Erythroblast (primary cell): ENCODE results near the gene ICAM5.

Source experiments
- GATA1 ChIP-seq: IDR thresholded peaks from 2 replicates; pipeline ENCODE4 v1.6.1; 2011; ENCODE audit warnings: low read depth, mild to moderate bottlenecking, control low read depth, low read length, moderate library complexity
- POLR2A ChIP-seq: IDR thresholded peaks from 2 replicates; pipeline ENCODE4 v1.6.1; 2011; ENCODE audit warnings: mild to moderate bottlenecking, low read length

DNA sequence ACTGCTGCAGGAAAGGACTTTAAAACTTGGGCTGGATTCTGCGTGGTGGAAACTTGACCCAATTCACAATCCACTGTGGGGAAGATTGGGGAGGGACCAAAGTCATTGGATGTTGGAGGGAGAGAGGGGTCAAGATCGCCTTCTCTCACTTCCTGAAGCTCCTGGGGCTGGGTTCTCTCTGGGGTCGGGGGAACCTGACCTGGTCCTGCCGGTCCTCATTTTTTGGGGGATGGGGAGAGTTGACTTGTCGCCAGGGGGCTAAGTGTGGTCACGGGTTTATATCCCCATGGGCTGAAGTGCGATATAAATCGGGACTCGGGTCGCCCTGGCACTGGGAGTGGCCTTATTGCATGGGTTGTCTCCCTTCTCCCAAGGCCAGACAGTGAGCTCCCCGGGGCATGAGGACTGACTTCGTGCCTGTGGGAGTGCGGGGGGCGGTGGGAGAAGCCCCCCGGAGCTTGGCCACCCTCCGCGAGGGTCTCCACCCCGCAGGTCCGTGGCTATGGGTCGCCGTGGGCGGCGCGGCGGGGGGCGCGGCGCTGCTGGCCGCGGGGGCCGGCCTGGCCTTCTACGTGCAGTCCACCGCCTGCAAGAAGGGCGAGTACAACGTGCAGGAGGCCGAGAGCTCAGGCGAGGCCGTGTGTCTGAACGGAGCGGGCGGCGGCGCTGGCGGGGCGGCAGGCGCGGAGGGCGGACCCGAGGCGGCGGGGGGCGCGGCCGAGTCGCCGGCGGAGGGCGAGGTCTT is 6.3 kb downstream of the ICAM5 start:
- TF ChIP-seq POLR2A (no peak), GATA1 (no peak)
